Fibroblast of lung (primary cell): ENCODE data around the gene SNAI3.

Source experiments
- CTCF ChIP-seq, 2 donors: IDR thresholded peaks in 1 of 2; conservative IDR thresholded peaks in 1 of 2; 1 replicate in 1 of 2; 2 replicates in 1 of 2; pipeline ENCODE4 v1.5.1; 2011 to 2012; ENCODE audit warnings: low read length in 2 of 2, control low read depth in 1 of 2, inconsistent platforms in 1 of 2, low read depth in 1 of 2, mild to moderate bottlenecking in 1 of 2
- EZH2 ChIP-seq: IDR thresholded peaks from 2 replicates; pipeline ENCODE4 v1.5.1; 2012; ENCODE audit warnings: low read length, control low read depth, mild to moderate bottlenecking; ENCODE audit errors: missing control alignments

- TF ChIP-seq CTCF (conservative IDR thresholded peaks at IDR 0.05 in 1 of 2, IDR thresholded peaks at IDR 0.05 in 1 of 2; ENCODE audit: low read depth in 1 of 2, low read length in 2 of 2) = no peak
- TF ChIP-seq EZH2 = no peak
Observed at GRCh38 chr16:88719933-88720296, 33.6 kb upstream of the SNAI3 start.
